NCI-H146 treated with DMSO at 0.1 percent for 48 hours (cell line): ENCODE measurements around the gene MAPK8IP3.
"Not testable (repeated sequence)": the region's sequence is repeated elsewhere in the genome, so short reads cannot be mapped to it uniquely, and the experiment has no call there.

ENCODE experiments used
- DNase-seq: peaks from one replicate; lab custom pipeline; 2025; ENCODE audit not compliant: unreplicated experiment; lab: John Stamatoyannopoulos, UW

MAPK8IP3 gene

GRCh38 chr16:1732551-1732987 is 26.6 kb downstream of the MAPK8IP3 start:
- not testable (repeated sequence) for DNase-seq

- no peak for DNase-seq
Measured at GRCh38 chr16:1734123-1734522, 28.1 kb downstream of the MAPK8IP3 start.

- DNase-seq, result no peak
Measured at GRCh38 chr16:1734816-1735215, 28.8 kb downstream of the MAPK8IP3 start.

GRCh38 chr16:1740234-1740633 is 34.2 kb downstream of the MAPK8IP3 start:
- DNase-seq, result no peak

- no peak for DNase-seq
Measured at GRCh38 chr16:1740781-1741490, 34.9 kb downstream of the MAPK8IP3 start.

- no peak for DNase-seq
Measured at GRCh38 chr16:1741553-1742165, 35.7 kb downstream of the MAPK8IP3 start.

GRCh38 chr16:1743376-1744337 is 37.7 kb downstream of the MAPK8IP3 start:
- DNase-seq, result no peak

- DNase-seq, result no peak
Measured at GRCh38 chr16:1744338-1744840, 38.4 kb downstream of the MAPK8IP3 start.

- no peak for DNase-seq
Measured at GRCh38 chr16:1745181-1745899, 39.3 kb downstream of the MAPK8IP3 start.

GRCh38 chr16:1745900-1746692 is 40.1 kb downstream of the MAPK8IP3 start:
- no peak for DNase-seq

- no peak for DNase-seq
Measured at GRCh38 chr16:1746693-1747195, 40.7 kb downstream of the MAPK8IP3 start.

GRCh38 chr16:1747934-1748333 is 41.9 kb downstream of the MAPK8IP3 start:
- DNase-seq, result no peak

GRCh38 chr16:1749152-1750117 is 43.4 kb downstream of the MAPK8IP3 start:
- no peak for DNase-seq

GRCh38 chr16:1751946-1752345 is 46.0 kb downstream of the MAPK8IP3 start:
- DNase-seq, result no peak

- DNase-seq, result no peak
Measured at GRCh38 chr16:1752853-1753252, 46.9 kb downstream of the MAPK8IP3 start.

GRCh38 chr16:1754204-1754603 is 48.2 kb downstream of the MAPK8IP3 start:
- no peak for DNase-seq

- DNase-seq, result no peak
Measured at GRCh38 chr16:1757714-1758461, 51.9 kb downstream of the MAPK8IP3 start.

- no peak for DNase-seq
Measured at GRCh38 chr16:1758923-1759322, 52.9 kb downstream of the MAPK8IP3 start.
